ENCODE results near the gene KIF16B.

GRCh38 chr20:16497896-16498295 is 75.4 kb downstream of the KIF16B start:
- TF ChIP-seq CTCF (conservative IDR thresholded peaks at IDR 0.05; ENCODE audit: low read depth, low read length), result no peak
- no peak for TF ChIP-seq EZH2 (IDR thresholded peaks at IDR 0.05; ENCODE audit: borderline replicate concordance, low read depth, low read length, poor library complexity, severe bottlenecking)
